Effector CD8-positive, alpha-beta T cell (primary cell): Measurements from ENCODE around the gene DACH1.

Source experiments
- DNase-seq: peaks from one replicate; lab custom pipeline; 2025; lab: John Stamatoyannopoulos, UW

The DACH1 gene

GRCh38 chr13:71583581-71583980 is 283.4 kb downstream of the DACH1 start:
- no peak for DNase-seq

DNA sequence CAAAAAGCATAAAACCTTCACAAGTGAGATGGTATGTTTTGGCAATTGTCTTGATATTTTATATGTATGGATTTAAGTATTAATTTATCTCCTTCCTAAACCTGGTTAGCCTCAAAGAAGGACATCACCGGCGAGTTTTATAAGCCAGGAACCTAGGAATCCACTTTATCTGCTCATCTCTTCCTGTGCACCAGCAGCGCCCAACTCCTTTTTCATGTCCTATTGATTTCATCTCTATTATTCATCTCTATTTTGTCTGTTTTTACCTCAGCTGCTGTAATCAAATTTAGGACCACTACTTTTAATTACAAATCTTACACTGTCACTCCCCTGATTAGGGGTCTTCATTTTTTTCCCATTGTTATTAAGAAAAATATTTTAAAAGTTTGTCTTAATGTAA is 286.4 kb downstream of the DACH1 start:
- DNase-seq: no peak

GRCh38 chr13:71578048-71578447 is 289.0 kb downstream of the DACH1 start:
- DNase-seq: no peak

DNA sequence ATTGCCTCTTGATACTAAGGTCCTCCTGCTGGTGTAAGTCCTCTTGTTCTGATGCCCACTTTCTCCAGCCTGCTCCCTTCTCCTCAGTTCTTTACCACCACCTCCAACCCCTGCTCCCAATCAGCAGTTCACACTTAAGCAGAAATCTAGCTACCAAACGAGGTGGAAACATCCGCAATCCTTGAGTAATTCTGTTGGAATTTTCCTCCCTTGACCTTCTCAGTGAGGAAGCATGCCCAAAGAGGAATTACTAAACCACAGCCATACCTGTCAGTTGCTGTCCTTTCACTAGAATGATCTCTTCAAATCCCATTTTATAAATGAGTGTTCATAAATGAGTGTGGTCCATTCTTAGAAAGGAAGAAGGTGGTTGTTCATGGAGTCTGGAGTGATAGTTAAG is 289.9 kb downstream of the DACH1 start:
- no peak for DNase-seq

DNA sequence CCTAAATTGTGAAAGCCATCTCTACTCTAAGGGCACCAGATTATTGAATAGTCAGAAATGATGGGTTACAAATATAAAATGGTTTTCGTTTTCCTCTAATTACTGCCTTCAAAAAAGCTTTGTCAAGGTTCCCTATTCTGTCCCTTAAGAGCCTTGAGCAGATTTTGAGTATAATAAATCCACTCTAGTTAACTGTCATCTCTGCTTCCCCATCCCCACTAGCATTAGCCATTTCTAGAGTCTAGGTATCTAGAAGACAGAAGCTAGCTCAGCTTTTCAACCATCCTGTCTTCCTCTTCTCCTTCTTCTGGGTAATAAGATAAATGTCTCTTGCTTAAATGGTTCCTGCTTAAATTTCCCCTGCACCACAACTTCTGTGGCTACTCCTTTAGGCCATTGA is 290.4 kb downstream of the DACH1 start:
- DNase-seq: no peak

GRCh38 chr13:71546881-71547280 is 320.1 kb downstream of the DACH1 start:
- DNase-seq: no peak

DNA sequence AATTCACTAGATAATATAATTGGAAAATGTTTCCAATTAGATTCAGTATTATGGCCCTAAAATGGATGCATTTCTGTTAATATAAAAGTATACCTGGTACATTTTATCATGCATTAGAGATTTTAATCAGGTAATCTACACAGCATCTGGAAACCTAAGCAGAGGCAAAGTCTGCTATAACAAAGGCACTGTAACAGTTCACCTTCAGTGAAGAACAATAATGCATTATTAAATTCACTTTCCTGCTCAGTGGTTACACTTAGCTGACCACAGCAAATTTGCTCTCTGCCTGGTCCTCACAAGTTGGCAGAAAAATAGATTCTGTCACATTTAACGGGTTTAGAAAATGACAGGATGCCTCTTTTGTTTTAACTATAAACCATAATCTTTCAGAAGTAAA is 326.9 kb downstream of the DACH1 start:
- no peak for DNase-seq

DNA sequence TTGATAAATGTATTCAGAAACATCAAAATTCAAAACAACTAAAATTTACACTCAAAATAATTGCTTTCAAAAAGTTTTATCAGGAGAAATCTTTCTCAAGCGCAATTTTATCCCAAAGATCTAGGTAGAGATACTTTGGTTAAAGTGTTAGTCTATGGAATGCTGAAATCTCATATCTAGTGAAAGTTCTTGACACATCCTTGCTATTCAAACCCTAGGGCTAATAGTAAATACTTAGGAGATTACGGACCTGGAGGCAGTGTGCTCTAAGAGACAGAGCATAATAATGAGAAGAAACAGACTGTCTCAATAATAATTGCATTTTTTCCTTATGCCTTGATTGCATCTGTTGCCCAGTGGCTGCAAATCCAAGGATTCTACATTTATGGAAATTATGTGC is 330.8 kb downstream of the DACH1 start:
- no peak for DNase-seq

DNA sequence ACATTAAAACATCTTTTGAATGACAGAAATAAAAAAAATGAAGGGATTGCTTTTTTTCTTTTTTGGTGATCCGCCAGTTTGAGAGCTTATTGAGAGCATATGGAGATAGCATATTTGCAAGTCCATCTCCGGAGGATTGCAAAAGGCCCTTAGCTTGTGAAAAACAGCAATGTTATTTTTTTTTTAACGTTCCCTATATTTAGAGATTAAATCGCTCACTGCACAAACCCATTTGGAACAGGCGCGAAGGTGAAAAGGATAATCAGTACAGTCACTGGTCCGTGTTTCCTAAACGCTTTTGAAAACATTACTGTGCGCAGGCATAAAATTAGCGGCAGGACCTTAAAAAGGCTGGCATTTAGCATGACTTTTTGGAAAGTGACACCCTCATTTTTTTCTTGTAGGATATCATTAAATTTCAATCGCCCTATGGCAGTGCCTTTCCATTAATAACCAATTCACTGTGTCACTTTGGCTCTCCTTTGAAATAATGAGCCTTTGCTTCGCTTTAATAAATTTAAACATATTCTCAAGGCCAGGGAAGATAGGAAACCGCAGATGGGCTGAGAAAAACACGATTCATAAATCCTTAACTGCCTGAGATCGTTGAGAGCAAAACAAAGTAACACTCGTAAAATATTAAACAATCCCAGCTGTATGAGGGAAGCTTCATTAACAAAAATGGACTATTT is 342.2 kb downstream of the DACH1 start:
- DNase-seq: no peak

DNA sequence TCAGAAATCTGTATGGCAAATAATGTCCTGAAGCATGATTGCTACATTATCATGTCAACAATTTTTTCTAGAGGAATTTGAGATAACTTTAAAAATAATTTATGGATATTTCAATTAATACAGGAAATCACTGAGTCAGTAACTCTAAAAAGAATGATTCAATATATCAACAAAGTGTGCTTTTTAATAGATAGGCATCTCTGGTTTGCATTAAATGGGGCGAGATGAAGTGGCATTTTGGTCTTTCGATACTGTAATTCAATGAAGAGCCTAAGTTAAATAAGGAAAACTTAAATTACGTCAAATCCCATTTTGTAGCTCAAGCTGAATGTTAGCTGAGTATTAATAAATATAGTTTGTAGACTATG is 342.8 kb downstream of the DACH1 start:
- no peak for DNase-seq

DNA sequence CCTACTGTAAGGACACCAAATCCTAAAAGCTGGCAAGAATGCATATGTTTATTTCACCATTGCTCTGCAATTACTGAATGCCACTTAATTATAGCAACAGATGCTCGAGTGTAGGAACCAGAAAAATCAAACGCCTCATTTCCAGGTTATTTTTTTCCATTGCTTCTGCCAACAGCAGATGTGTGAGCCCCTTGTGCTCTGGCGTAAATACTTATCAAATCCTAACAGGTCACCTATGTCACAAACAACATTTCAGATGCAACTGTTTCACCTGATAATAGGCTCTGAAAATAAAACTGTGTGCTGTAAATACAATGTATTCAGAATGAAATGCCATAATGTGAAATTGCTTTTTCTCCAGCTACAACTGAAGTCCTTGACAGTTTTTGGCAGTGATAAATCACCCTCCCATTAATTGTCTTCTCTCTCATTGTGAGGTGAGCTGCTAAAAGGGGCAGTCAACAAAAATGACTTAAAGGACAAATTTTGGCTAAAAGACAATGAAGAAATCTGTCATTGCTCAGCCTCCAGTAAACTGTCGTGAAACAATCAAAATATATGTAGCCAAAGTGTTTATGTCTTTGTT is 344.0 kb downstream of the DACH1 start:
- DNase-seq: no peak

GRCh38 chr13:71517004-71517403 is 350.0 kb downstream of the DACH1 start:
- DNase-seq: no peak

GRCh38 chr13:71516521-71516920 is 350.5 kb downstream of the DACH1 start:
- no peak for DNase-seq

- DNase-seq: no peak
These were observed 351.3 kb downstream of the DACH1 start for GRCh38 chr13:71515744-71516038.

DNA sequence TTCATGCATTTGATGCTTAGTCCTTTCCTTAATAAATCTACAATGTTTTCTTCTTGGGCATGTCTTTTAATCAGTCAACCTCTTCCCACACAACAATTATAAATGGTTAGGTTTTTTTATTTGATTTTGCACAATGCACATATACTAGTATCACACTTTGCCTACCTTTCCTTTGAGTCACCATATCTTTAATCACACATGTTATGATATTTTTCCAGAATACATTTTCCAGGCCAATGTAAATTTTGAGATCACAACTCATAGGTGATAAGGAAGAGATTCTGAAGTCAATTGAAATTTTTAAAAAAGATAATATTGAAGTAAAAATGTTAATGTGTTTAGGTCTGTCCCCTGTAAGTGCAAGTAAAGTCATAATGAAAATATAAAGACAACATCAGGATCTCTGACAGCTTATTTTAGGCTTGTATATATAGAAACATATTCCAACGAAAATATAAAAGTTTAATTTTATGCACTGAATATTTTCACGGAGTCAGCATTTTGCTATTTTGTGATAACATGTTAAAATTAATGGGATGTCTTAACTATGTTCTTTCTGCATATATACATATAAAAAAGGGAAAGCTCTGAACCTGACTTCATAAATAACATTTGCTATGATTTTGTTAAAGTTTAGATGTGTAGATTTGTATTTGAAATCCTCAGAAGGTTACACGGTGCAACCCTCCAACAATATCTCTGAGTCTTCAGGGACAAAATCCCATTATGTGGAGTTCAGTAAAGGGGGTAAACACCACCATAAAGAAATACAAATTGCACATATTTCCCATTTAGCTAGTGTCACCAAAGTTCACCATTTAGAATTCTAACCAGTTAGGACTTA is 351.9 kb downstream of the DACH1 start:
- DNase-seq: no peak

DNA sequence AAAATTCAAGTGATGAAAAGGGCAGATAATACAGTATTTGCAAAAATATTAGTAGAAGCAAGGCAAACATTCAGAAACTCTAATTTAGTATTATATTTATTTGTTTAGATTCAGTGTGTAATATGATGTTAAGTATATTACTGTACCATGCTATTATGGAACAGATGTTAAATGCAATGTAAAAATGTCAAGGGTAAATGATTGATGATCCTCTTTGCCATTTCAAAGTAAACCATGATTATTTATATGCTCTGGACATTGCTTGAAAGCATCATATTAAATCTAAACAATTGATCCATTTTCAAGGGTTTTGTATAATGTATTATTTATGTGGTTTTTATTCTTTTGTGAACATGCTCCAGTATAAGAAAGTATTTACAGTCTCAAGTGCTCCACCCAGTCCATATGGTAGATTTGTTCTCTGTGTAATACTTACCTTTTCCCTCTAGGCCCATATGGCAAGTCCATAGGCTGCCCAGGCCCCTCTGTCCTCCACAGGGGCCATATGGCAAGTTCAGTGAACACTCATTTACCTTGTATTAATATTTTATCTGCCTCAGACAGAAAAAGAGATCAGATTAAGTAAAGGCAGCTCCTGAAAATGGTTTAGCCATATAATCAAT is 353.5 kb downstream of the DACH1 start:
- no peak for DNase-seq

DNA sequence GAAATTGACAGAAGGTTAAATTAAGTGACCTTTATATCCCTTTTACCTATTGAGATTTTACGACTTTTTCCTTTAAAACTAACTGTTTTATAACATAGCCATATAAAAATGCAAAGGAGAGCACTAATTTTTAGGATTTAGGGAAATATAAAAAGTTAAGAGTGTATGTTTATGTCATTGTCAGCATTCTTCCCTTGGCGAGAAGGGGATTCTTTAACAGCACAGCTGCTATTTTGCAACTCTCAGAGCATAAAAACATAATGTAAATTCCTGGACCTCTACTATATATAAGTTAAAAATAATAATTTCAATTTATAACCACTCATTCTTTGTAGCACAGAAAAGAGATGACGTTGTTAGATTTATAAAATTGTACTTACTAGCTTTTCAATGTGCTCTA is 363.2 kb downstream of the DACH1 start:
- DNase-seq: no peak

DNA sequence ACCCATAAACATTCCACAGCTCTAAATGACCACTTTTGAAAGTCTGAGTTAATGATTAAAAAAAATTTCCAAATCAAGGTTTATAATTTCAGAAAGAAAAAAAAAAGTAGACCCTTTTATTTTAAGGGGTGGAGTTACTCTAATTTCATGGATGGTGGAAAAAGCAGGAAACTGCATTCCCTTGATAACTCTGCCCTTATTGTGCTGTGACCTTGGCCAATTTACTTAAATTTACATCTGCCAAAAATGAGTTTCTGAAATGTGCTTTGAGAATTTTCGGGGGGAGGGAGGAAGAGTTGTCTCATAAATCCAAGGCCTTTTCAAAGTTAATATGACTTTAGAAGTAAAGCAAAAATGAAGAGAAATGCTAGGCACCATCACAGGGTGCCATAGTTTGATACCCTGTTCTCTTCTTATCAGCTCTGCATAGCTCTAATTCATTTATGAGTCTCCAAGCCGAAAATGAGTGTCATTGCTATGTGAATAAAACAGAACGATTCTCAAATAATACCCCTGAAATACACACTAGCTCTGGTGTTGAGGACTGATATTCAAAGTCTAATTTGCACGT is 367.0 kb downstream of the DACH1 start:
- DNase-seq: no peak

GRCh38 chr13:71499235-71499634 is 367.8 kb downstream of the DACH1 start:
- DNase-seq: no peak

DNA sequence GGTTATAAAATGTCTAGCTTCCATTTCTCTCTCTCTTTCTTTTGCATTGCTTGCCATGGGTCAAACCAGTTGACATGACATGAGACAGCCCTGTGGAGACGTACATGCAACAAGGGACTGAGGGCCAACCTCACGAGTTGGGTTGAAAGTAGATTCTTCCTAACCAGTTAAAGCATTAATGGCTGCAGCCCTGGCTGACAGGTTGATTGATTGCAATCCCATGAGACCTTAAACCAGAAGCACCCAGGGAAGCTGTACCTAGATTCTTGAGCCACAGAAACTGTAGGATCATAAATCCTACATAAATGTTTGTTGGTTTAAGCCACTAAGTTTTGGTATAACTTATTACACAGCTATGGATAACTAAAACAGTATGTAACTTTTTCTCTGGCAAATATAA is 373.8 kb downstream of the DACH1 start:
- no peak for DNase-seq

DNA sequence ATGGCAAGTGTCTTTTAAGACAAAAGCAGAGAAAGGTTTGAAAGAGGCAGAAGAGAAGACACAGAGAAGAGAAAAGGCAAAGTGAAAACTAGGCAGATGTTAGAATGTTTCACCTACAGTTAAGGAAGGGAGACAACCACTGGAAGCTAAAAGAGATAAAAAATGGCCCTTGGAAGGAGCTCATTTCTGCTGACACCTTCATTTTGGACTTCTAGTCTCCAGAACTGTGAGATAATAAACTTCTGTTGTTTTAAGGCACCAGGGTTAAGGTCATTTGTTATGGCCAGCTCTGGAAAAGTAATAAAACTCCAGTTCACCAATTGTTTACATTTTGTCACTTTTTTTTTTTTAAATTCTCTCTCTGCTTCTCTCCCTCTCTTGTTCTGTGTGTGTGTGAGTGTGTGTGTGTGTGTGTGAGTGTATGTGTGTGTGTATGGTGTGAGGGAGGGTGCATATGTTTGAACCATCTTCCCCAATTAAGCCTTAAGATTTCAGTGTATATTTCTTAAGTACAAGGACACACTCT is 374.6 kb downstream of the DACH1 start:
- no peak for DNase-seq

GRCh38 chr13:71491010-71491409 is 376.0 kb downstream of the DACH1 start:
- no peak for DNase-seq
